ENCODE results near the gene TMEM170A. TPM values are rescaled to one million over a fixed set of nuclear protein-coding genes. Genes with fewer than 3 reads are reported as not detected.

The TMEM170A gene
- total RNA-seq, 1 experiment from 2014 or later, result 31.4 TPM

DNA sequence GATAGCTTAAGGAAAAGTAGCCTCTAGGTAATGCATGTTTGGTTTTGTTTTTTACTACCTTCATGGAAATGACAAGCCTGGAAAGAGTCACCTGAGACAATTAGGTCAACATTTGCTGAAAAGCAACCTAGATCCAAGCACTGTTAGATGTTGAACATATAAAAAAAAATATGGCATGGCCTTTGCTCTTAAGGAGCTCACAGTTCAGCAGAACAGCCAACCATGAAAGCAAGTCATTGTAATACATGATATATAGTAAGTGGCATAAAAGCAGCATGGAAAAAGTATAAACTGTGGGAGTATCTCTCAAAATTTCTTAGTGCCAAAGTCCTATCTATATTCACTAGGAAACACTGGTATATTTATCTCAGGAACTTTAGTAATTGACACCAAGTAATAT, 62.8 kb downstream of the TMEM170A start:
- BruUV-seq (replicated peaks), result no TSS peak
- no peak for DNase-seq
- intact Hi-C loops (cut with micrococcal nuclease; ENCODE audit: unreplicated experiment), result loop anchor here (1.0 kb wide), 1 partner anchor 202 kb away; no protein-coding TSS in a partner anchor
- no peak for TF ChIP-seq EZH2 (IDR thresholded peaks at IDR 0.05; ENCODE audit: low read depth)
- TF ChIP-seq, protein P1, sequence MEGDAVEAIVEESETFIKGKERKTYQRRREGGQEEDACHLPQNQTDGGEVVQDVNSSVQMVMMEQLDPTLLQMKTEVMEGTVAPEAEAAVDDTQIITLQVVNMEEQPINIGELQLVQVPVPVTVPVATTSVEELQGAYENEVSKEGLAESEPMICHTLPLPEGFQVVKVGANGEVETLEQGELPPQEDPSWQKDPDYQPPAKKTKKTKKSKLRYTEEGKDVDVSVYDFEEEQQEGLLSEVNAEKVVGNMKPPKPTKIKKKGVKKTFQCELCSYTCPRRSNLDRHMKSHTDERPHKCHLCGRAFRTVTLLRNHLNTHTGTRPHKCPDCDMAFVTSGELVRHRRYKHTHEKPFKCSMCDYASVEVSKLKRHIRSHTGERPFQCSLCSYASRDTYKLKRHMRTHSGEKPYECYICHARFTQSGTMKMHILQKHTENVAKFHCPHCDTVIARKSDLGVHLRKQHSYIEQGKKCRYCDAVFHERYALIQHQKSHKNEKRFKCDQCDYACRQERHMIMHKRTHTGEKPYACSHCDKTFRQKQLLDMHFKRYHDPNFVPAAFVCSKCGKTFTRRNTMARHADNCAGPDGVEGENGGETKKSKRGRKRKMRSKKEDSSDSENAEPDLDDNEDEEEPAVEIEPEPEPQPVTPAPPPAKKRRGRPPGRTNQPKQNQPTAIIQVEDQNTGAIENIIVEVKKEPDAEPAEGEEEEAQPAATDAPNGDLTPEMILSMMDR (conservative IDR thresholded peaks at IDR 0.05), result no peak
- H3K4me3 ChIP-seq, result no peak overlapping the region
- H2AFZ ChIP-seq, result no peak overlapping the region
- no peaks in the 10 kb centered on the region for H3K79me2 ChIP-seq (ENCODE audit: low read depth)
- H3K27me3 ChIP-seq (ENCODE audit: insufficient read depth, low read depth), result no peaks in the 10 kb centered on the region
- peaks cover 10% of the 10 kb centered on the region for H3F3A ChIP-seq (ENCODE audit: insufficient read depth, low read depth)
- no peaks in the 10 kb centered on the region for H4K20me1 ChIP-seq (ENCODE audit: insufficient read depth)
- ChIA-PET CTCF (interaction anchor here (0.9 to 1.1 kb wide), 3 partner anchors 24 to 202 kb away, joined by 3 to 11 read pairs (median 9); no protein-coding TSS in a partner anchor), POLR2A (ENCODE audit: unreplicated experiment) (no interaction called here)
- 0 out of 2 replicates have a peak, but pooled peaks cover under 1% of the 10 kb centered on the region for H3K36me3 ChIP-seq (ENCODE audit: low read depth)
- H3K4me1 ChIP-seq (replicated peaks; ENCODE audit: insufficient read depth), result peaks cover 12% of the 10 kb centered on the region
- H3K9me2 ChIP-seq (ENCODE audit: insufficient read depth), result no peaks in the 10 kb centered on the region
- peak overlapping the region; percentile 37 for H3K4me2 ChIP-seq
- H3K27ac ChIP-seq, result peak overlapping the region; percentile 79
- H3K9me3 ChIP-seq (ENCODE audit: insufficient read depth, low read depth), result no peaks in the 10 kb centered on the region

DNA sequence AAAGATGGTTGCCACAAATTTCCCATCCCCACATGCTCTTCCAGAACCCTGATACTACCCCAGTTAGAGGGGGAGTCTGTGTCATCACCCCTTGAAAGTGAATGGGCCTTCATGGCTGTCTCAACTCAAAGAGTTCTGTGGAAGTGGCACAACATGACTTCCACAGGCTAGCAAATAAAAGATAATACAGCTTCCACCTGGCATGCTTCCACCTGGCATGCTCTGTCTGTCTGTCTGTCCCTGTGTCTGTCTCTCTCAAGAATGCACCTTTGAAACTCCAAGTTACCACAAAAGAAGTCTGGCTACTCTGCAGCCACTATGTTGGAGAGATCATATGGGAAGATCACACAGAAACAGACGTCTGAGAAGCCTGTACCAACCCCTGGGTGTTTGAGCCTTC, 66.2 kb downstream of the TMEM170A start:
- Histone ChIP-seq H3K4me3 (no peak overlapping the region), H3K4me1 (replicated peaks; ENCODE audit: insufficient read depth) (peaks cover 12% of the 10 kb centered on the region), H3F3A (ENCODE audit: insufficient read depth, low read depth) (peaks cover 6% of the 10 kb centered on the region), H2AFZ (no peak overlapping the region), H4K20me1 (ENCODE audit: insufficient read depth) (no peaks in the 10 kb centered on the region; the same call in 1 of the 2 replicates), H3K9me3 (ENCODE audit: insufficient read depth, low read depth) (no peaks in the 10 kb centered on the region), H3K9me2 (ENCODE audit: insufficient read depth) (no peaks in the 10 kb centered on the region), H3K36me3 (ENCODE audit: low read depth) (no peaks in the 10 kb centered on the region), H3K4me2 (no peak overlapping the region), H3K27ac (no peak overlapping the region), H3K27me3 (ENCODE audit: insufficient read depth, low read depth) (no peaks in the 10 kb centered on the region), H3K79me2 (ENCODE audit: low read depth) (no peaks in the 10 kb centered on the region)
- TF ChIP-seq, protein P1 (conservative IDR thresholded peaks at IDR 0.05), result no peak
- TF ChIP-seq EZH2 (IDR thresholded peaks at IDR 0.05; ENCODE audit: low read depth), result no peak
- intact Hi-C loops (cut with micrococcal nuclease; ENCODE audit: unreplicated experiment), result no loop called here
- no TSS peak for BruUV-seq (replicated peaks)
- ChIA-PET CTCF (no interaction called here), POLR2A (ENCODE audit: unreplicated experiment) (no interaction called here)
- no peak for DNase-seq

DNA sequence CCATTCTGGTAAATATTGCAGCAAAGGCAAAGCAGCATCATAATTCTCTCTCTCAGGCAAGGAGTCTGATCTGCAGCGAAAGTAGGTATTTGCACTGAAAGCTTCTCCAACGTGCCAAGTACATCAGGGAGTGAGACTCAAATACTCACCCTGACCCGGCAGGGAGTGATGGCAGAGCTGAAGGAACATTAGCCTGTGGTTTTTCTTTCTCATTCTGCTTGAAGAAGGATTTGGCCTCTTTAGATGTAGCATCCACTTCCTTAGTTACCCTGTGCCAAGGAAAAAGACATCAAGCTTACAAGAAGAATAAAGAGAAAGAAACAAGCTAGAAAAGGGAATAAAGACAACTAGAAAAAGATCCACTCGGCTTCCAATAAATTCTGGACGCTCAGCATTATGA, 69.5 kb downstream of the TMEM170A start:
- Histone ChIP-seq H3K4me2 (no peak overlapping the region), H4K20me1 (ENCODE audit: insufficient read depth) (no peaks in the 10 kb centered on the region; the same call in 1 of the 2 replicates), H3K27ac (no peak overlapping the region), H2AFZ (no peak overlapping the region), H3K27me3 (ENCODE audit: insufficient read depth, low read depth) (no peaks in the 10 kb centered on the region), H3K79me2 (ENCODE audit: low read depth) (no peaks in the 10 kb centered on the region), H3F3A (ENCODE audit: insufficient read depth, low read depth) (peaks cover 5% of the 10 kb centered on the region; the same call in 1 of the 2 replicates), H3K9me2 (ENCODE audit: insufficient read depth) (no peaks in the 10 kb centered on the region), H3K4me1 (replicated peaks; ENCODE audit: insufficient read depth) (no peaks in the 10 kb centered on the region), H3K9me3 (ENCODE audit: insufficient read depth, low read depth) (no peaks in the 10 kb centered on the region), H3K4me3 (no peak overlapping the region), H3K36me3 (ENCODE audit: low read depth) (peaks cover 7% of the 10 kb centered on the region; the same call in 1 of the 2 replicates)
- ChIA-PET CTCF (interaction anchor here (0.6 kb wide), 1 partner anchor 43 kb away, joined by 4 read pairs; no protein-coding TSS in a partner anchor), POLR2A (ENCODE audit: unreplicated experiment) (no interaction called here)
- no TSS peak for BruUV-seq (replicated peaks)
- intact Hi-C loops (cut with micrococcal nuclease; ENCODE audit: unreplicated experiment), result no loop called here
- no peak for DNase-seq
- TF ChIP-seq, protein P1 (conservative IDR thresholded peaks at IDR 0.05), result no peak
- TF ChIP-seq EZH2 (IDR thresholded peaks at IDR 0.05; ENCODE audit: low read depth), result no peak

Other genes starting within 250 kb of the TMEM170A start
- not detected in 2 replicates for gene CTRB1, start 245.7 kb downstream of the TMEM170A start, total RNA-seq (2021)
- 53.9 and 62.5 TPM in 2 replicates for gene BCAR1, start 213.1 kb downstream of the TMEM170A start, total RNA-seq (2021)
- 52.6 and 55.6 TPM in 2 replicates for gene CFDP1, start 31.2 kb downstream of the TMEM170A start, total RNA-seq (2021)
- gene CHST6, start 30.8 kb upstream of the TMEM170A start, total RNA-seq (2021), result 4.8 and 6.8 TPM in 2 replicates
- 0.25 and 1.3 TPM in 2 replicates for gene CHST5, start 71.4 kb upstream of the TMEM170A start, total RNA-seq (2021)
- 17.7 and 18.8 TPM in 2 replicates for gene TMEM231, start 91.6 kb upstream of the TMEM170A start, total RNA-seq (2021)
- 86.1 and 103 TPM in 2 replicates for gene GABARAPL2, start 101.7 kb upstream of the TMEM170A start, total RNA-seq (2021)
- gene ADAT1, start 158.6 kb upstream of the TMEM170A start, total RNA-seq (2021), result 57.9 and 66.4 TPM in 2 replicates
- gene KARS1, start 183.0 kb upstream of the TMEM170A start, total RNA-seq (2021), result 101 and 132 TPM in 2 replicates
- gene TERF2IP, start 183.1 kb upstream of the TMEM170A start, total RNA-seq (2021), result 16.9 and 19.3 TPM in 2 replicates
- not detected in 2 replicates for gene CPHXL2, start 212.3 kb upstream of the TMEM170A start, total RNA-seq (2021)
- gene DUXB, start 236.8 kb upstream of the TMEM170A start, total RNA-seq (2021), result not detected in 2 replicates